ENCODE data around the gene KANSL3. TPM values are rescaled to one million over a fixed set of nuclear protein-coding genes. Genes with fewer than 3 reads are reported as not detected.

KANSL3 gene
- total and polyA plus RNA-seq, 2 donors (not counting 3 experiments of a cell fraction or from before 2014, with no cell fraction given) = 27.7 to 36.9 TPM

DNA sequence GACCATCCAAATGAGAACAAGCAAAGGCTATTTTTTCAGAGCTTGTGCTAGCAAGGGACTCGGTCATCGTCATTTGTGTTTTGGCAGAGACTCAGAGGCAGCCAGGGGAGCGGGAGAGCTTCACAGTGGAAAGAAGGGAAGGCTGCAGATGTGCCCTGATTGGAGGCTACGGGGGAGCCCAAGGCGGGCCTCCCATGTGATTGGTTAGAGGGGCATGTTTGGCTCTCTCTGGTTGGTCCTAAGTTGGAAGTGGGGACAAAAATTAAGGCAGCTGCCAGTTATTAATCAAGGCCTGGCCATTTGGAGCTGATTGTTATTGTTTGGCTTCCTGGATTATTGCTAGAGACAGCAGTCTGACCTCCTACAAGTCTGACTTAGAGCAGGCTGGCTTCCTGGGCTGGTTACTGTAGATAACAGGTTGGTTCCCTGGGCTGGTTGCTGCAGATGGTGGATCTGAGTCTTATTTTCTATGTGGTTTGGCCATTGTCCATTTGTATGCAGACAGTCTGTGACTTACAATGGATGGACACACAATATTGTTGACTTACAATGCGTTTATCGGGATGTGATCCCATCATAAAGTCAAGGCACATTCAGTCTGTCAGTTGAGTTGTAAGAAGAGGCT, 10.3 kb upstream of the KANSL3 start:
- Histone ChIP-seq H3K27ac (ENCODE audit: insufficient read depth, low read depth, low read length) (no peak overlapping the region), H3K9ac (replicated peaks; ENCODE audit: extremely low read depth, insufficient read depth, low read length) (no peak overlapping the region), H3K79me2 (ENCODE audit: control insufficient read depth, insufficient read depth, low read length) (no peaks in the 10 kb centered on the region), H3K27me3 (ENCODE audit: control insufficient read depth in 2 of 2, insufficient read depth in 2 of 2, low read length in 2 of 2) (peaks cover 1 to 4% of the 10 kb centered on the region in 2 experiments), H3K4me2 (ENCODE audit: insufficient read depth, low read length) (no peak overlapping the region), H3K9me3 (replicated peaks; ENCODE audit: control insufficient read depth, insufficient read depth, low read length) (no peaks in the 10 kb centered on the region), H4K20me1 (replicated peaks; ENCODE audit: control insufficient read depth, extremely low read depth, insufficient read depth, low read length) (no peaks in the 10 kb centered on the region), H3K4me1 (ENCODE audit: control insufficient read depth, extremely low read depth, insufficient read depth, low read length) (no peaks in the 10 kb centered on the region), H3K36me3 (ENCODE audit: control insufficient read depth in 2 of 2, extremely low read depth in 1 of 2, insufficient read depth in 2 of 2, low read length in 2 of 2) (no peaks in the 10 kb centered on the region), H3K4me3 (replicated peaks in 1 of 3; ENCODE audit: insufficient read depth in 1 of 3, low read depth in 1 of 3, low read length in 3 of 3) (no peak overlapping the region), H2AFZ (ENCODE audit: low read depth, low read length) (no peak overlapping the region), H3K9me1 (replicated peaks; ENCODE audit: control insufficient read depth, extremely low read depth, insufficient read depth, low read length) (no peaks in the 10 kb centered on the region)
- DNase-seq (ENCODE audit: low read depth, low spot score) (no peak), FAIRE-seq (no peak)
- intact Hi-C loops (cut with micrococcal nuclease) (no loop called here), dilution Hi-C loops (cut with MboI; ENCODE audit: extremely low pct_ligation_motif_present, low sequenced_read_pairs) (no loop called here)
- no TSS peak for BruUV-seq (replicated peaks)
- POLR2A ChIA-PET = interaction anchor here (0.6 kb wide), 1 partner anchor 17 kb away, joined by 3 read pairs; no protein-coding TSS in a partner anchor
- CTCF ChIA-PET = interaction anchor here (1.1 kb wide), 1 partner anchor 152 kb away, joined by 4 read pairs; no protein-coding TSS in a partner anchor
- TF ChIP-seq GATA2 (IDR thresholded peaks at IDR 0.05; ENCODE audit: insufficient read depth, insufficient read length, low read depth, low read length) (no peak), FOS (IDR thresholded peaks at IDR 0.05; ENCODE audit: borderline replicate concordance, insufficient read depth, low read length) (no peak), JUN (IDR thresholded peaks at IDR 0.05; ENCODE audit: borderline replicate concordance, insufficient read depth, insufficient read length, low read depth) (no peak), EZH2 (IDR thresholded peaks at IDR 0.05; ENCODE audit: borderline replicate concordance, low read depth, low read length, severe bottlenecking) (no peak), POLR2A (IDR thresholded peaks at IDR 0.05; ENCODE audit: low read depth, low read length) (no peak), POLR2AphosphoS5 (IDR thresholded peaks at IDR 0.05; ENCODE audit: insufficient read depth, low read depth, low read length) (no peak), MYC (IDR thresholded peaks at IDR 0.05; ENCODE audit: low read depth, low read length) (no peak)
- TF ChIP-seq, protein P1, sequence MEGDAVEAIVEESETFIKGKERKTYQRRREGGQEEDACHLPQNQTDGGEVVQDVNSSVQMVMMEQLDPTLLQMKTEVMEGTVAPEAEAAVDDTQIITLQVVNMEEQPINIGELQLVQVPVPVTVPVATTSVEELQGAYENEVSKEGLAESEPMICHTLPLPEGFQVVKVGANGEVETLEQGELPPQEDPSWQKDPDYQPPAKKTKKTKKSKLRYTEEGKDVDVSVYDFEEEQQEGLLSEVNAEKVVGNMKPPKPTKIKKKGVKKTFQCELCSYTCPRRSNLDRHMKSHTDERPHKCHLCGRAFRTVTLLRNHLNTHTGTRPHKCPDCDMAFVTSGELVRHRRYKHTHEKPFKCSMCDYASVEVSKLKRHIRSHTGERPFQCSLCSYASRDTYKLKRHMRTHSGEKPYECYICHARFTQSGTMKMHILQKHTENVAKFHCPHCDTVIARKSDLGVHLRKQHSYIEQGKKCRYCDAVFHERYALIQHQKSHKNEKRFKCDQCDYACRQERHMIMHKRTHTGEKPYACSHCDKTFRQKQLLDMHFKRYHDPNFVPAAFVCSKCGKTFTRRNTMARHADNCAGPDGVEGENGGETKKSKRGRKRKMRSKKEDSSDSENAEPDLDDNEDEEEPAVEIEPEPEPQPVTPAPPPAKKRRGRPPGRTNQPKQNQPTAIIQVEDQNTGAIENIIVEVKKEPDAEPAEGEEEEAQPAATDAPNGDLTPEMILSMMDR (IDR thresholded peaks at IDR 0.05; ENCODE audit: extremely low read depth in 1 of 2, insufficient read depth in 1 of 2, low read depth in 1 of 2, low read length in 2 of 2) = no peak
- TF ChIP-seq, protein P2, sequence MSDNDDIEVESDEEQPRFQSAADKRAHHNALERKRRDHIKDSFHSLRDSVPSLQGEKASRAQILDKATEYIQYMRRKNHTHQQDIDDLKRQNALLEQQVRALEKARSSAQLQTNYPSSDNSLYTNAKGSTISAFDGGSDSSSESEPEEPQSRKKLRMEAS (IDR thresholded peaks at IDR 0.05; ENCODE audit: insufficient read depth, insufficient read length) = no peak

All from endothelial cell of umbilical vein (primary cell).